T-helper 9 cell (primary cell): ENCODE data around the gene C6orf132.

Experiments
- DNase-seq: peaks from one replicate; pipeline ENCODE4 v3.0.0-alpha.2; 2020

C6orf132 gene

DNA sequence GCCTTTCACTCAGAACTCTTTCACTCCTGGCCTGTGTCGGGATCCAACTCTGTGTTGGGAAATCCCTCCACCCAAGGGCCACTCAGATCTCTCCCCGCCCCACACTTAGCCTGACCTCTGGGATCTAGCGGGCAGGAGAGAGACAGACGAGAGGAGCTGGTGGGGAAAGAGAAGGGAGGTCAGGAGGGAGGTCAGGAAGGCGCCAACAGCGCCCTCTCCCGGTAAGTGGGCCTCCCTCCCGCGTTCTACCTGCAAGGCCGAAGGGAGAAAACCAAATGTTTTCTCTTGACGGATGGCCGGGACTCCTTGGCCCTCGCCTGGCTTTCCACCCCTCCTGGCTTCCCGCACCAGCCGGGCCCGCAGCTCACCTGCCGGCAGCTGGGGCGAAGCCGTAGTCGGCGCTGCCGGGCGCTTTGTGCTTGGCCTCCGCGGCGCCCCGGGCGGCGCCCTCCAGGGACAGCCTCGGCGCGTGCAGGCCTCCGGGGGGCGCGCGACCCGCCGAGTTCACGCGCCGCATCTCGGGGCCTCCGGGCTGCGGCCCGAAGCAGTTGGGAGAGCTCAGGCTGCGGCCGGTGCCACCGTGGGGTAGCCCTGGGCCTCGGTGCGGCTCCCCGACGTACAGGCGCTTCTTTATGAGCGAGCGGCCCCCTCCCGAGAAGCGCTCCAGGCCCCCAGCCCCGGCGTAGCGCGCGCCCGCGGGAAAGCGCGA lies 38.2 kb downstream of the C6orf132 start:
- DNase-seq: peak; percentile 57

- no peak for DNase-seq
Observed at GRCh38 chr6:42103753-42104094, 38.7 kb downstream of the C6orf132 start.

GRCh38 chr6:42103216-42103615 lies 39.2 kb downstream of the C6orf132 start:
- no peak for DNase-seq

GRCh38 chr6:42101186-42101657 lies 41.2 kb downstream of the C6orf132 start:
- no peak for DNase-seq

DNA sequence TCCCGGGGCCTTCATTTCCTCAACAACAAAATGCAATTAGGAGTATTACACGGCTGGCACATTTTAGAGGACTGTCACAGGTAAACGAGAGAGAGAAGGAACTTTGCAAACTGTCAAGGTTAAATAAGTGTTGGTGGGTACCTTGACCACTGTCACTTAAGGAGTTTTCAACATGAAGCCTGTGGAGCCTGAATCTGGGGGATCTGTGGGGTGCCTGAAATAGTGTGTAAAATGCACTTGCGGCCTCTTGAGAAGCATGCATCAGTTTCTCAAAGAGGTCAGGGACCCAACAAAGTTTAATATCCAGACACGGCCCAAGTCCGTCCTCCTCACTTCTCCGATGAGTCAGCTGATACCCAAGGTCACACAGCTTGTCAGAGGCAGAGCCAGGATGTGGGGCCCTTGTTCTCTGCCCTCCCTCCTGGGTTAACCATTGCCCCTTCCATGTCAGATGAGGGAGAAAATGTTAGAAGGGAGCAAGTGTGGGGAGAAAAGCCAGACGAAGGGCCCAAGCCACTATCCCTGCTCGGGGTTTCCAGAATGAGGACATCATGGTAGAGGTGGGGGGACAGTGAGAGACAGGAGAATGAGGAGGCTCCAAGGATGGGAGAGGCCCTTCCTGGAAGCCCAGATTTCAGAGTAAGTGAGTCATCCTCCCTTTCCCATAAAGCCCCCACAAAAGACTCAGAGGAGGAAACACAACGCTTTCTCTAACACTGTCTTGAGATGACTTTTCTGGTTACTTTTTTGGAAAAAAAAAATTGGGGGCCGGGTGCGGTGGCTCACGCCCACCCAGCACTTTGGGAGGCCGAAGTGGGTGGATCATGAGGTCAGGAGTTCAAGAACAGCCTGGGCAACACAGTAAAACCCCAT lies 42.2 kb downstream of the C6orf132 start:
- DNase-seq: no peak

DNA sequence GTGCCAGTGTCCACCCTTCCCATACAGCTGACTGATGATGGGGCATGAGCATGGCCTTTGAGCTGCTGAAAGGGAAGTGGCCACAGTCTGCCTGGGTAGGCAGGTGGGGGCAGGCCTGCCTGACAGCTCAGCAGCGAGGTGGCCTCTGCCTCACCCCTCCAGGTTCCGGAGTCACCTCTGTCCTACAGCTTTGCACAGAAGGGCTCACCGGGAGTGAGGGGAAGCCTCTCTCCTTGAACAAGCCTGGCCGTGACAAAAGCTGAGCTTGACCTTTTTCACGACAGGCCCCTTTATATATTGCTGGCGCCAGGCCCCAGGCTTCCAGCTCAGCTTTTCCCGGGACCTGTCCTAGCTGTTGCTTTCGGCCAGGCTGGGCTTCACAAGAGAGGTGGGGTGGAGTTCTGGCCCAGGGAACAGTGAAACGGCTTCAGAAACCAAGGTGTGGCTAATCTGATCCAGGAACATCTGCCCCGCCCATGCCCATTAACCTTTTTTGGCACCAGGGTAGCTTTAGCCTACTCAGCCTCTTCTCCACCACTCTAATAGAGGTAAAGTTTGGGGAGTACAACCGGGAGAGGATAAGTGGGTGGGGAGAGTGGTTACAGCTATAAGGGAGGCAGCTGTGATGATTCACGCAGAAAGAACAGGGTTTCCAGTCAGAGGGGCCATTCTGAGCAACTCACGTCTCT lies 42.9 kb downstream of the C6orf132 start:
- DNase-seq: no peak

DNA sequence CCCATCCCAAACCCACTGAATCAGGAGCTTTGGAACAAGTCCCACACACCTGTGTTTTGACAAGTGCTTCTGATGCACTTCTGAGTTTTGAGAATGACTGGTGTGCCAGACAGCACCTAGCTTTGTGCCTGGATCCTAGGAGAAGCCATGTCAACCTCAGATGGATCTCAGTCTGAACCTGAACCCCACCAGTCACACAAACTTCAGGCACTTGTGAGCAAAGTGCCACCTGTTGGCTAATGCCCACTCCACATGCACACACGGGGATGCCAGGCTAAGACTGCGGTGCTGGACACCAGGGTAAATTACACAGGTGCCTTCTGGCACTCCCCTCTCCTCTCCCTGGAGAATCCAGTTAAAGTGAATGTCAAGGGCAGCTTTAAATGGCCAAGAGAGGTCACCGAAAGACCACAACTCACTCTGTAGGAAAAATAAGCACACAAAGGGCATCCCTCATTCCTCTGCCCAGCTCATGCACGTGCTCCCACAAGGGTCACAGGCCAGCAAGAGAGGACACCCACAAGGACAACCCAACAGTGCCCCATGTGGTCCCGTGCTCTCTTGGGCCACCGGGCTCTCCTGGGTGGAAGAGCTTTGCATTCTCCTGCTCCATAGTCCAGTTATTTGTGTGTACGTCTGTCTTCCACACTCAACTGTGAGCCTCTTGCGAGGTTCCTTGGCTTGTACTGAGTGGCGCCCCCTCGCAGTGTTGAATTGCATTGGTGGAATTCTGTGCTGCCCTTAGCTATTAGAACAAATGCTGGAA lies 46.5 kb downstream of the C6orf132 start:
- DNase-seq: no peak

DNA sequence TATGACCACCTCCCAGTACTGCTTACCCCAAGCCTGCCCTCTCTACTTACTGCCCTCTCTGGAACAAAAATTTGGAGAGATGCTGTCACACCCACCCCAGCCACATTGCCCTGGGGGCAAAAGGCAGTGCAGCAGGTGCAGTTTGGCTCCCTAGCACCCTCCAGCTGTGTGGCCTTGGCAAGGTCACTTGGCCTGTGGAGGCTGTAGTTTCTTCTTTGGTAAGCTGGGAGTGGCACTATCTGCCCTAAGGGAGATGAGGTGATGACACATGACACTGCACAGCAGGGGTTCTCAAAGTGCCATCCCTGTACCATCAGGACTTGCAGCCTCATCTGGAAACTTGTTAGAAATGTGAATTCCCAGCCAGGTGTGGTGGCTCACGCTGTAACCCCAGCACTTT lies 47.3 kb downstream of the C6orf132 start:
- no peak for DNase-seq

- DNase-seq: no peak
Observed at GRCh38 chr6:42093582-42094329, 48.7 kb downstream of the C6orf132 start.

DNA sequence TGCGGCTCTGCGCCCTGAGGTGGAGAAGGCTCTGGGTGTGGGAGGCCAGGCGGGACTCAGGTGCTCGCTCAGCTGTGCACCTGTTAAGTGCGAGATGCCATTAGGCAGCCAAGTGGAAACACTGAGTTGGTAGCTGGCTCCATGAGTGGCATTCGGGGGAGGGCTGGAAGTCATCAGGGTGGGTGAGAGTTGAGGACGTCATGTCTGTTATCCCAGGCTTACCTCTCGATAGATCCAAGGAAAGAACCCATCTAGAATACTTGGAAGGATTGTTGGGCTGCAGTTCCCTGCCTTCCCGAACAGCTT lies 50.7 kb downstream of the C6orf132 start:
- DNase-seq: no peak

DNA sequence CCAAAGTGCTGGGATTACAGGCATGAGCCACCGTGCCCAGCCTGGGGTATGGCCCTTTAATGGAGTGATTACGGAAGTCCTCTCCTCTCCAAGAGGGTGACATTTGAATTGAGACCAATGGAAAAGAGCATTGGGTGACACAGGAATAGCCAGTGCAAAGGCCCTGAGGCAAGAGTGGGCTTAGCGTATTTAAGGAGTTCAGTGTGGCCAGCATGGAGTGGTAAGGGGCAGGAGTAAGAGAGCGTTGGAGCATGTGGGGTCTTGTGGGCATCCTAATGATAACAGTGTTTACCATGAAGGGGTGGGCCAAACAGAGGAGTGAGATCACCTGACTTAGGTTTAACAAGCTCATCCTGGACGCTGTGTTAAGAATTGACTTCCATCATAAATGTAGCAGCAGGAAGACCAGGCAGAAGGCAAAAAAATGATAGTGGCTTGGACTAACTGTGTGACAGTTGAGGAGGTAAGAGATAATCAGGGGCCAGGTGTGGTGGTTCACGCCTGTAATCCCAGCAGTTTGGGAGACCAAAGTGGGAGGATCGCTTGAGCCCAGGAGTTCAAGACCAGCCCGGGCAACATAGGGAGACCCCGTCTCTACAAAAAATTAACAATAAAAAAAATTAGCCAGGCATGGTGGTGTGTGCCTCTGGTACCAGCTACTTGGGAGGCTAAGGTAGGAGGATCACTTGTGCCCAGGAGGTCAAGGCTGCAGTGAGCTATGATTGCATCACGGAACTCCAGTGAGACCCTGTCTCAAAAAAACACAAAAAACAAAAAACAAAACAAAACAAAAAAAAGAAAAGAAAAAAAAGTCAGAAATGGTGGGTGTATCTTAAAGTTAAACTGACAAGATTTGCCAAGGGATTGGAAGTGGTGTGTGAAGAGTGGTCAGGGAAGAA lies 51.4 kb downstream of the C6orf132 start:
- no peak for DNase-seq

DNA sequence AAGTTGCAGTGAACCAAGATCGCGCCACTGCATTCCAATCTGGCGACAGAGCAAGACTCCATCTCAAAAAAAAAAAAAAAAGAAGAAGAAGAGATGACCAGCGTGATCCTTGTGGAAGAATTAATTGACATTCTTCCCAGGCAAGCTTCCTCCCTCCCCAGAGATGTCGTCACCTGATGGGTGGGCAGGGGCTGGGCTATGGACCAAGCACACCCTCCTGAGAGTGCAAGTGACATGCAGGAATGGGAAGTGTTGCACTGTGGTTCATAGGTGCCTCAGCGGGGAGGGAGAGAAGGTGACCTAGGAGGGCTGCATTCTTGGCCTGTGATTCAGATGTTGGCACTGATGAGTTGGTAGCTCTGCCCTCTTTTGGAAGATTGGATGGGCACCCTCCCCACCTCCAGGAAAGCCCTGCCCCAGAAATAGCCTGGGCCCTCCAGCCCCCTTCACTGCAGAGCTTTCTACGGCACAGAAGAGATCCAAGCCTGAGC lies 54.3 kb downstream of the C6orf132 start:
- DNase-seq: no peak

- no peak for DNase-seq
Observed at GRCh38 chr6:42086046-42087035, 56.1 kb downstream of the C6orf132 start.

- no peak for DNase-seq
Observed at GRCh38 chr6:42084889-42085288, 57.5 kb downstream of the C6orf132 start.

DNA sequence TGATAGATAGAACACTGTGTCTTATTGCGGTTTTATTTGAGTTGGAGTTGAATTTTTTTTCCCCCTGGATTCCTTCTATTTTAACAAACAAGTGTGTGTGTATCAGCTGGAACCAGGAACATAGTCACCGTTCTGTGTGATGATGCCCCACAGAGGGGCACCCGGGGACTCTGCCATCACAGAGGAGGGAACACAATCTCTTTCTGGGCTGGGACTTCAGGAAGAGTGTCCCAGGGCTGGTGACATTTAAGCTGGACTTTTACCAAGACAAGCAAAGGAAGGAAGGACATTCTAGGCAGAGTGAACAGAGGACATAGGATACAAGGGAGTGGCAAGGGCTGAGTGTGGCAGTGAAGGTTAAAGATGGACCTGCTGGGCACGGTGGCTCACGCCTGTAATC lies 58.9 kb downstream of the C6orf132 start:
- no peak for DNase-seq

- no peak for DNase-seq
Observed at GRCh38 chr6:42079941-42080464, 62.4 kb downstream of the C6orf132 start.

GRCh38 chr6:42078386-42078785 lies 64.0 kb downstream of the C6orf132 start:
- DNase-seq: no peak

- DNase-seq: peak; percentile 42
Observed at GRCh38 chr6:42075159-42075838, 67.1 kb downstream of the C6orf132 start.

DNA sequence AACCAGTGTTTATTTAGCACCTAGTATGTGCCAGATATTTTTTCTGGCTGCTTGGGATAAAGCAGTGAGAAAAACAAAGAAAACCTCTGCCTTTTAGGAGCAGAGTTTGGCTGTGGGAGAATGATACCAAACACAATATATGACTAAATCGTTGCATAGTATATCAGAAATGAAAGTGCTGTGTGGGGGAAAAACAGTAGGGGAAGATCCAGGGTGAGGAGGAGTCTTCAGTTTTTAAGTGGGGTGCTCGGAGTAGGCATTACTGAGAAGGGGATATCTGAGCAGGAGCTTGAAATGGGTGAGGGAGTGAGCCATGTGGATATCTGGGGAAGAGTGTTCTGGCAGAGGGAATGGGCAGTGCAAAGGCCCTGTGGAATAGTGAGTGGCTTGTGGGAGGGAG lies 69.1 kb downstream of the C6orf132 start:
- no peak for DNase-seq
